Activated CD4-positive, alpha-beta T cell treated with anti-CD3 and anti-CD28 coated beads, Interleukin-10, Interleukin-2, amounts not matched to agents 100 ng/mL and 50 ng/mL, durations not matched to agents 16 hours and 8 hours (primary cell): Measurements from ENCODE around the gene ZNF71.
A peak's percentile ranks its signal among the peaks of the same experiment; 100 is the strongest.
"Not testable (repeated sequence)": the region's sequence is repeated elsewhere in the genome, so short reads cannot be mapped to it uniquely, and the experiment has no call there.

Experiments used
- DNase-seq: peaks from one replicate; pipeline ENCODE4 v3.0.0-alpha.2; 2020

ZNF71 gene

DNA sequence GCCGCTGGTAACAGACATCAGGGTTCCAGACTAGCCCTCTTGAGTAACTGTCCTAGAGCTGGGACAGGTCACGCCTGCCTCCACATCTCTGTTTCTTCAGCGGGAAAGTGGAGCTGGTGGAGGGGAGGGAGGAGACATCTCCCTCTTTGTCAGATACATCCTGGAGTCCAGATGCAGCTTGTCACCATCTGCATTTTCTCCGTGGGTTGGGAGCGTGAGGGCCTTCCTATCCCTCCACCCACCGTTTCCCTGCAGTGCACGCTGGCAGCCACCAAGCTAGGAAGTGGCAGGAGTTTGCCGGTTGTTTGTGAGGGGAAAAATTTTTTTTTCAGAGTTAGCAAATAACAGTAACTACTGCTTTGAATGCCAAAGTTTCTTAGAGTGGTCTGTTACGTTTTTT is 27.9 kb downstream of the ZNF71 start:
- no peak for DNase-seq

DNA sequence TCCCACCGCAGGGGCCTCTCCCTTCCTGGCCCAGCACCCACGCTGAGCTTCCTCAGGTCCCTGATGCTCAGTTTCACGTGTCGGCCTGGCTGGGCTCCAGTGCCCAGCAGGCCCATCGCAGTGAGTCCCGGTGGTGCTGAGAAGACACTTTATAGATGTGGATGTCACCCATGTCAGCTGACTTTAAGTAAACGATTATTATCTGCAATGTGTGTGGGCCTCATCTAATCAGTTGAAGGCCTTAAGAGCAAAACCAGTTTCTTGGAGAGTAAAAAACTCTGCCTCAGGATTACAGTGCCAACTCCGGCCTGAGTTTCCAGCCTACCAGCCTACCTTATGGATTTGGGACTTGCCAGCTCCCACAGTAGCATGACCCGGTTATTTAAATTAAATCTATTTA is 30.6 kb downstream of the ZNF71 start:
- DNase-seq: no peak

DNA sequence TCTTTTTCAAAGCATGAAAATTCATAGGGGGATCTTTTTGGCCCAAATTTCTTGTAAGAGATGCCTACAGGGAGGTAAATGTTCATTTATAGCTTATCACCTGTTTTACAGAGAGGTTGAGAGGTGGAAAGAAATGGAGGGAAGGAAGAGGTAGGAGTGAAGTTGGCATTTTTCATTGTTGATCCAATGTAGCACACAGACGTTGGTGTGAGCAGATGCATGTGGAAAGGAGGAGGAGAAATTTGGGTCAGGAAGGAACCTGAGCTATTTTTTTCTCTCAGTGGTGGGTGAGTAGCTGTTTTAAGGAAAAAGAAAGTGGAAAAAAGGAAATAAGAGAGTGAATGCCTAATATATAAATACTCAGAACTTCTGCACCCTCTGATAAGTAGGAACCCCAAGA is 37.9 kb downstream of the ZNF71 start:
- no peak for DNase-seq

DNA sequence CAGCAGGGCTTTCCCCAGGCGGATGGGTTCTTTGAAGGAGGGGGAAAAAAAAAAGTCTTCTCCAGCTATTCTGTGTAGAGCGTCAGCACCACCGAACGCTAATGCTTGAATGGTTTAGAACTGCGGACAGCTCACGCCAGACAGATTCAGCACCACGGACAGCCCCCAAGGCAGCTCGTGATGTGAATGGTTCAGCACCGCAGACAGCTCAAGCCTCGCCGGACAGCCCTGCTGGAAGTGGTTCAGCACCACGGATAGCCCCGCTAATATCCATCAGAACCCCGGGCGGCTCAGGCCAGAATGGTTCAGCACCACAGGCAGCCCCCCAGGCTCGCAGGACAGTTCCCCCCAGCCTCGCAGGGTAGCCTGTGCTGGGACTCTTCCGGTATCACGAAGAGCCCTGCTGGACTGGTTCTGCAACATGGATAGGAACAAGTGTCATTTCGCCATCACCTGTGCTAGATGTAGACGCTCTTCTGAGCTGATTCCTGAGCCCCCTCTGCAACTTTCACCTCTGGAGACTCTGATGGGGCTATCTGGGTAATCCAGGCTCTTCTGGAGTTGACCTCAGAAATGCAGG is 43.0 kb downstream of the ZNF71 start:
- peak; percentile 43 for DNase-seq

DNA sequence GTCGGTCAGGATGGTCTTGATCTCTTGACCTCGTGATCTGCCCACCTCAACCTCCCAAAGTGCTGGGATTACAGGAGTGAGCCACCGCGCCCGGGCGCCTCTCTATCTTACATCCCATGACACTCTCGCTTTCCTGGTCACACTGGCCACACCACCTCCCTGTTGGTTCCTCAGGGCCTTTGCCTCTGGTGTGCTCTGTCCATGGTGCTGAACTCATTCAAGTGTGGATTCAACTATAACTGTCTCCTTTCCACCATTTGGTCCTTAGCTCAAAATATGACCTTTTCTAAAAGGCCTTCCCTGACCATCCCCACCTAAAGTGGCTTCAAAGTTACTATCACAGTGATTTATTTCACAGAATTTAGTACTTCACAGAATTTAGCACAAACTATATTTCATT is 44.1 kb downstream of the ZNF71 start:
- no peak for DNase-seq

DNA sequence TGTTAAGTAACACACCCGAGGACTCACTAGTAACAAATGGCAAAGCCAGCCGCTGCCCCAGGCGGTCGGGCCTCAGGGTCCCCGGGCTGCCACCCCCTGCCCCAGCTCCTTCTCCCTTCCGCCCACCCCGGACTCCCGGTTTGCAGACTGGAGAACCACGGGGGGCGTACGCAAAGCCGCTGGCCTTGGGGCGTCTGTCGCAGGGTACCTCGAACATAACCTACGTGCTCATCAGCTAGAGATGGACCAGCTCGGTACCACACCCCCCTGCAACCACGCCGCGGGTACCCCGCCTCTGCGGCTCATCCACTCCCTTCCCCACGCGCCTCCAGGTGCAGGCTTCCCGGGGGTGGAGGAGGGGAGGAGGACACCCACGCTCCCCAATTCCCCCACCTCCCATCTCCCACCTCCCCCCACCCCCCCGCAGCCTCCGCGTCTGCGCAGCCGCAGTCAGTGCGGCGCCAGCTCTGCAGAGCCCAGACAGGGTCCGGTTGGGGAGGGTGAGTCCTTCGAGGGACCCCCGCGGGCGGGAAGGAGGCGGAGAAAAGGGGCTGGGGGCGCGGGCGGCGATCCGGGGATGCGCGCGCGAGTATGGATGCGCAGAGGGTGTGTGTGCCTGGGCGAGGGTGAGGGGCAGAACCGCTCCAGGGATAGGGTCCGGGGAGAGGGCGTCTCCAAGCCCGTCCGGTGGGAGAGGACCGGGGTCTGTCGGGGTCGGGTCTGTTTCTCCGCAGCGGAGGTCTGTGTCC is 47.8 kb downstream of the ZNF71 start, which contains the start of gene SMIM17:
SMIM17 (plus strand) TSS at position 449 of the 749 bp plus-strand sequence. CDS start 2,509 bp downstream, outside the sequence.
- no peak for DNase-seq

DNA sequence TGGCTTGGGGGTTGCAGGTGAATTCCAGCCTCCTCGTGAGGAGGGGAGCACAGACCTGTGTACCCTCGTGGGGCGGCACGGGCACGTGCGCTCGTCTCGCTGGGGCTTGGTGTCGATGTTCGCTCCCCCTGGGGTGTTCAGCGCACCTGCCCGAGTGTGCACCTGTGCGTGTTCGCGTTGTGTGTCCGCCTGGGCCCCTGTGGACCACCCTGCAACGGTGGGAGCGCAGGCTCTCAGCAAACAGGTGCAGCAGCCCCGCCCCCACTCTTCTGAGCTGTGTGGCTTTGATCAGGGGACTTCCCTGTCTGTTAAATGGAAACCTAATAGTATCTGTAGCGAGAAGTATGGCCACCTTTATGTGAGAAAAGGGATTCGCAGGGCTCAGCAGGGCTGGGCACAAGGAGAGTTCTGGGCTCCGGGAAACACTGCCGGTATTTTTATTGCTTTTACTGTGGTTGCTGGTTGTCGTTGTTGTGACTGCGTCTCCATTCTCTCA is 48.4 kb downstream of the ZNF71 start:
- DNase-seq: no peak

DNA sequence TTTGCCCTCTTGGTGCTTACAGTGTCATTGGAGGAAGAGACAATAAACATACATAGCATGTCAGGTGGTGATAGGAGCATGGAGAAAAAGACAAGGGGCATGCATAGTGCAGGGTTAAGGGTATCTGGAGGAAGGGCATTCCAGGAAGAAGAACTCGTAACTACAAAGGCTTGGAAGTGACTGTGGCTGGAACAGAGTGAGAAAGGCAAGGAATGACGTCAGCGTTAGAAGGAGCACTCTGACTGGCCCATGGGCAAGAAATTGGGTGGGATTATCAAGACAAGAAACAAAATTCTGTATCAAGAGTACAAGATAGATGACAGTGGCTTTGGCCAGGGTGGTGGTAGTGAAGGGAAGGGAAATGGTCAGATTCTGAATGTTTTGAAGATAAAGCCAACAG is 59.0 kb downstream of the ZNF71 start:
- no peak for DNase-seq

DNA sequence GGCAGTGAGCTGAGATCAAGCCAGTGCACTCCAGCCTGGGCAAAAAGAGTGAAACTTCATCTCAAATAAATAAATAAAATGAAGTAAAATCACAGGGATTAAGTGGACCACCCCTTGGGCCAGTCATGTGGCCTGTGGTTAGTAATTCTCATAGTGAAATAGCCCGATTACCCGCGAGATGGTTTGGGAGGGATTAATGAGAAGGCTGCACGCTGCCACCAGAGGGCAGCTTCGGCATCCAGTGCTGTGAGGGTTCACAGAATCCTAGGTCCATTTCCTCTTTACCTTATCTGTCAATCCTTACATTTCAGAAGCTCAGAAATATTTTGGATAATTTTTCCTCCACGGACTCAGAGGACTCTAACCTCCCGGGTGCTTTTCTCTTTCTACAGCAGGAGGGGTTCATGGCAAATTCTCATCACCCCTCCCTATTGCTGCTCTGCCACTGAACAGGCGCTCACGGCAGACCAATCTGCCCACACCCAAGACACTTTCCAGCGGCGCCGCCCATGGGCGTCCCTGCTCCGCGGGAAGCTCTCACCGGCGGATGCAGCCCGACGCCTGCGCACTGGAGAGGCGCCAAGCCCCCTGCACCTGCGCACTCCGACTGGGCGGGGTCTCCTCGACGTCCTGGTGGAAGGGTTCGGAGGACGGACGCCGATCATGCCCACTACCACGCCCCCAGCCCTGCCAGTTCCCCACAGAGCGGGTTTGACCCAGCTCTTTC is 65.4 kb downstream of the ZNF71 start:
- no peak for DNase-seq

DNA sequence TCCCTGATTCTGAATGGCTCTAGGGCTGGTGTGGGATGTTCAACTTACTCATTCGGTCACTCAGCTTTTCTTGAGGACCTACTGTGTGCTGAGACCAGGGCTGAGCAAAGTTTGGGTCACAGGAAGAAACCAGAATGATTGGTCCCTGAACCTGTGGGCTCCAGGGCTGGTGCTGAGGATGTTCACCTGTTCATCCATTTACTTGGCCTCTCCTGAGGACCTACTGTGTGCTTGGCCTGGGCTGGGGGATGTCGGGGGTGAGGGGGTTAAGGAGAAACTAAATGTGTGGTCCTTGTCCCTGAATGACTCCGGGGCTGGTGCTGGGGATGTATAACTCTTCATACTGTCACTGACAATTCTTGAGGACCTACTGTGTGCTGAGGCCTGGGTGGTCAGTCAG is 66.1 kb downstream of the ZNF71 start:
- DNase-seq: no peak

DNA sequence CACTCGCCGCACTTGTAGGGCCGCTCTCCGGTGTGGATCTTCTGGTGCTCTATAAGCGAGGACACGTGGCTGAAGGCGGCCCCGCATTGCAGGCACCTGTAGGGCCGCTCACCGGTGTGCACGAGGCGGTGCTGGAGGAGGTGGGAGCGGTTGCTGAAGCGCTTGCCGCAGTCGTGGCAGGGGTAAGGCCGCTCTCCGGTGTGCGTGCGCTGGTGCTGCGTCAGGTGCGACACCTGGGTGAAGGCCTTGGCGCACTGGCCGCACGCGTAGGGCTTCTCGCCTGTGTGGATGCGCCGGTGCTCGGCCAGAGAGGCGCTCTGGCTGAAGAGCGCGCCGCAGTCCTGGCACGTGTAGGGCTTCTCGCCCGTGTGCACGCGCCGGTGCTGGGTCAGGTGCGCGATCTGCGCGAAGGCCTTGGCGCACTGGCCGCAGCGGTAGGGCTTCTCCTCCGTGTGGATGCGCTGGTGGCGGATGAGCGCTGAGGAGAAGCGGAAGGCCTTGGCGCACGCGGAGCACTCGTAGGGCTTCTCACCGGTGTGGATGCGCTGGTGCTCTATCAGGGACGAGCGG is 68.9 kb downstream of the ZNF71 start:
- DNase-seq: no peak

DNA sequence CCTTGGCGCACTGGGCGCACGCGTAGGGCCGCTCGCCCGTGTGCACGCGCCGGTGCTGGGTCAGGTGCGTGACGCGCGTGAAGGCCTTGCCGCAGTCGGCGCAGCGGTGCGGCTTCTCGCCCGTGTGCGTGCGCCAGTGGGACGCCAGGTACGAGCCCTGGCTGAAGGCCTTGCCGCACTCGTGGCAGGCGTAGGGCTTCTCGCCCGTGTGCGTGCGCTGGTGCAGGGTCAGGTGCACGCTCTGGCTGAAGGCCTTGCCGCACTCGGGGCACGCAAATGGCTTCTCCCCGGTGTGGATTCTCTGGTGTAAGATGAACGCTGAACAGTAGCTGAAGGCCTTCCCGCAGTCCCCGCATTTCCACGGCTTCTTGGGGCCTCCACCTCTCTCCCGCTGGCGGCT is 69.4 kb downstream of the ZNF71 start:
- DNase-seq: no peak

DNA sequence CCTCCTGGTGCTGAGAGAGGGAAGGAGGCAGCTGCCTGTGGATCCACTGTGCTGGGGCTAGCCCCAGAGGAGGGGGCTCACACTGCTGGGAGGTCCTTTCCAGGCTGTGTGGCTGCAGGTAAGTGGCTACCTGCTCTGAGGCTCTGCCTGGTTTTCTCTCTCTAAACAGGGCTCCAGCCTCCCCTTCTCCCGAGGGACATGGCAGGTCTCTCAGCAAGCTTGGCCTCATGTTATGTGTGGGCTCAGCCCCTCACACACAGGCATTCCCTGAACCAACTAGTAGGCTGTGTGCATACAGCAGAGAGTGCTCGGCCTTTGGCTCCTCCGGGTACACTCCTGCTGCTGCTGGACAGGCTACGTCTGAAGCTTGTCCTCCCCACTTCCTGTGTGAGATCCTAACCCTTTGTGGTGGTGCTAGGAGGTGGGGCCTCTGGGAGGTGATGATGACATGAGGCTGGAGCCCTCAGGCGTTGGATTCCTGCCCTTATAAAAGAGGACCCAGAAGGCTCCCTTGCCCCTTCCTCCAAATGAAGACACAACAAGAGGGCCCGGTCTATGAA is 72.3 kb downstream of the ZNF71 start:
- no peak for DNase-seq

DNA sequence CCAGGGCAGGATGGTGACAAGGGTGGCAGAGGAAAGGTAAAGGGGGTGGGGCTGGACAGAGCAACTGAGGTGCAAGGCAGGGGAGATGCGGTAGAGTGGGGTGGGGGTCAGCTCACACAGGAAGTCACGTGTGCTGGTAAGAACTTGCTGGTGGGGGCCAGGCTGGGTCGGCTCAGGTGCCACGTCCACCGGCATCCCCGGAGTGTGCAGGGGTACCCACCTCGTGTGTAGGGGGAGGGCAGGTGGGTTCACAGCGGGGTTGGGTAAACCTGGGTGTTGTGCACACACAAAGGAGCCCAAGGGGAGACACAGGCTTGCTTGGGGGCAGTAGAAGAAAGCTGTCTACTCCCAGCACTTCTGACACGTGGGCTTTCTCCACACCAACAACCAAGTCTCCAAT is 73.6 kb downstream of the ZNF71 start:
- no peak for DNase-seq

DNA sequence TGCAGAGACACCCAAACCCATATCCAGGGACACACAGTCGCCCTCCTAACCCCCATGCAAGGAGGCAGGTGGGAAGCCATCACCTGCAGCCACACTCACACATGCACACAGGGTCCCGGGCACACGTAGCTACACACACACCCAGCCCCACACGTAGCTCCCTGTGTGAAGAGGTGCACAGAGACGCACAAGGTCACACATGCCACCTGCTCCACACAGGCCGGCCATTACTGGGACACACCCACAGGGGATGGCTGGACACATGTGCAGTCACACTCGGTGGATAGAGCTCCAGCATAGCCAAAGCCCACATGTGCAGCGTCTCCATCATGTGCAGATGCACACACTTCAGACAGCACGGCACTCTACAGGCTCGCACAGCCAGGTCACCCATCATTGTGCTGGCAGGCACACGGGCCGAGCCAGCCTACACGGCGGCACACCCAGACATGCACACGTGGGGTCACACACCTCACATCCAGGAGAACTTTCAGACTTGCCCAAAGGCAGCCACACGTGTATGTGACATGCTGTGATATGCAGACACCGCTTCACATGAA is 75.4 kb downstream of the ZNF71 start:
- no peak for DNase-seq

DNA sequence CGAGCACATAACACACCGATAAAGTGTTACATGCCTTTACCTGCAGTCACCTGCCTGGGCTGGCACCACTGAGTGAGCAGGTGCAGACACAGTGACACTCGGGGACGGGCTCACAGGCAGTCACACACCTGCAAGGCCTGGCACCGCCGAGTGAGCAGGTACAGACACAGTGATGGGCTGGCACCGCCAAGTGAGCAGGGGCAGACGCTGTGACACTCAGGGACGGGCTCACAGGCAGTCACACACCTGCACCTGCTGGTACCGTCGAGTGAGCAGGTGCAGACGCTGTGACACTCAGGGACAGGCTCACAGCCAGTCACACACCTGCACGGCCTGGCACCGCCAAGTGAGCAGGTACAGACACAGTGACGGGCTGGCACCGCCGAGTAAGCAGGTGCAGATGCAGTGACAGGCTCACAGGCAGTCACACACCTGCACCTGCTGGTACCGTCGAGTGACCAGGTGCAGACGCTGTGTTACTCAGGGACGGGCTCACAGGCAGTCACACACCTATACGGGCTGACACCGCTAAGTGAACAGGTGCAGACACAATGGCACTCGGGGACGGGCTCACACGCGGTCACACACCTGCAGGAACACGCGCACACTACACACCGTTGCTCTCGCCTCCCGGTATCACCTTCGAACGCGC is 76.0 kb downstream of the ZNF71 start:
- DNase-seq: no peak

DNA sequence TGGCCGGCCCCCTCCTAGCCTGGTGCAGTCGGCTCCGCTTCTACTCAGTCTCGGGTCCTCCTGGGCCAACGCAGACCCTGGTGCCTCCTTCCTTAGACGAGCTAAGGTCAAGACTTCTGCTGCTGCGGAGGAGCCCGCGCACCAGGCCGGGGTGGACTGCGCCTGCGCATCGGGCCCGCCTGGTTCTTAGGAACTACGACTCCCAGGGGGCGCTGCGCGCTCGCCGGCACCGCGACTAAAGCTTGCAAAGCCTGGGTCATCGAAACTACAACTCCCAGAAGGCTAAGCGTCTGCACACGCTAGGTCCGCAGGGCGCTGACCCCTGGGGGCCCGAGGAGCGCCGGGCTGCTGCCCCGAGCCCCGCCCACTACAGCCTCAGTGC is 76.5 kb downstream of the ZNF71 start, which contains the start of gene ZNF835:
ZNF835 (minus strand) TSS at position 145 of the 382 bp plus-strand sequence. CDS start 6,559 bp downstream, outside the sequence.
- peak; percentile 71 for DNase-seq

DNA sequence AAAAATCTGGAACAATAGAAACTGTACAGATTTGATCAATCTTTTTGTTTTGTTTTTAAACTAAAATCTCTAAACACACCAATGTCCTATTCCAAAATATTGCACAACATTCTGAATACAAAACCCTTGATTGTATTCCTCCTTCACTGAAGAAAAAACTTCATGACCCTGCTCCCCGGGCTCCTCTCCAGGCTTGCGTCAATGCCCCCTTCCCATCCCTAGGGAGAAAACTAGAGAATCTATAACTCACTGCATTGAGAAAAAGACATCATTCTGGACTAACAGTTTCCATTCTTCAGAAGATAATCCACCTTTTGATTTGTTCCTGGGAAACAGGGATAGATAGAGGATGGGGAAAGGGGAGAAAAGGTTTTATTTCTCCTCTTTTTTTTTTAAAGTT is 77.5 kb downstream of the ZNF71 start:
- DNase-seq: not testable (repeated sequence)
